ENCODE measurements around the gene MYLK. TPM values are rescaled to one million over a fixed set of nuclear protein-coding genes. Genes with fewer than 3 reads are reported as not detected.

MYLK gene
- total and polyA plus RNA-seq, 9 donors: 50.2 to 645 (median 205) TPM

- H3K4me3 ChIP-seq: no peak overlapping the region
- intact Hi-C loops (cut with DNase I): no loop called here
- H3K27ac ChIP-seq: no peak overlapping the region
- TF ChIP-seq CTCF (IDR thresholded peaks at IDR 0.05) (no peak), POLR2A (IDR thresholded peaks at IDR 0.05) (no peak), EP300 (IDR thresholded peaks at IDR 0.05) (no peak)
- peaks cover 0 to 3% of the 10 kb centered on the region in 2 donors for H3K9me3 ChIP-seq
- no peaks in the 10 kb centered on the region for H3K27me3 ChIP-seq
- H3K36me3 ChIP-seq: no peaks in the 10 kb centered on the region
- H3K4me1 ChIP-seq (ENCODE audit: insufficient read depth): no peaks in the 10 kb centered on the region
- DNase-seq: no peak
These were observed 36.7 kb upstream of the MYLK start for GRCh38 chr3:123920868-123921267.

DNA sequence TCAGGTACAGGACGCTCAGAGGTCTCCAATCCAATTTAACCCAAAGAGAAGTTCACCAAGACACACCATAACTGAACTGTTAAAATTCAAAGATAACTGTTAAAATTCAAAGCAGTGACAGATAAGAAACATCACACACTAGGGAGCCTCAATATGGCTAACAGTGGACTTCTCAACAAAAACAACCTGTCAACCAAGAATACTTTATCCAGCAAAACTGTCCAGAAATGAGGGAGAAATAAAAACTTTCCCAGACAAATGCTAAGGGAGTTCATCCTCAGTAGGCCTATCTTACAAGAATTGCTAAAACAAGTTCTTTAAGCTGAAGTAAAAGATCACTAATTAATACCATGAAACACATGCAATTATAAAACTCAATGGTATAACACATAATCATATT lies 36.3 kb upstream of the MYLK start:
- intact Hi-C loops (cut with DNase I): no loop called here
- Histone ChIP-seq H3K27me3 (no peaks in the 10 kb centered on the region), H3K9me3 (peaks cover 0 to 3% of the 10 kb centered on the region in 2 donors), H3K36me3 (no peaks in the 10 kb centered on the region), H3K4me3 (no peak overlapping the region), H3K27ac (no peak overlapping the region), H3K4me1 (ENCODE audit: insufficient read depth) (no peaks in the 10 kb centered on the region)
- 94 to 98% (median 94%) methylated on average over 1 of the region's 1 CpG for WGBS, 3 donors
- no peak for TF ChIP-seq EP300 (IDR thresholded peaks at IDR 0.05)
- no peak for TF ChIP-seq POLR2A (IDR thresholded peaks at IDR 0.05)
- no peak for TF ChIP-seq CTCF (IDR thresholded peaks at IDR 0.05)
- no peak for DNase-seq

DNA sequence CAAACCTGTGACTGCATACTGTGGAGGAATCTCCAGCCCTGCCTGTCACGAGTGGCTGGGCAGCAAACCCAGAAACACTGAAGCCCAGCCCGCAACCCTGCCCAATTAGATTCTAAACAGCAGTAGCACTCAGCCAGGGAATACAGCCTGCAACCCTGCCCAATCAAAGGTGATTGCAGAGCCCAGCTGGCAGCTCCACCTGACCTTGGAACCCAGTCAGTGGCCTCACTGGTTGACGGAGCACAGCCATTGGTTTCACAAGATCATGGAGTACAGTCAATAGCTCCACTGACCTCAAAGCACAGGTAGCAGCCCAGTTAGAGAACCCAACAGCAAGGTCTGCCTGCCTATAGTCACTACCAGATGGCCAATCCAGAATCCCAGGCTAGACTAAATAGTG lies 35.2 kb upstream of the MYLK start:
- Histone ChIP-seq H3K4me1 (ENCODE audit: insufficient read depth) (no peaks in the 10 kb centered on the region), H3K27ac (no peak overlapping the region), H3K9me3 (peaks cover 0 to 3% of the 10 kb centered on the region in 2 donors), H3K27me3 (no peaks in the 10 kb centered on the region), H3K36me3 (no peaks in the 10 kb centered on the region), H3K4me3 (no peak overlapping the region)
- TF ChIP-seq POLR2A (IDR thresholded peaks at IDR 0.05) (no peak), EP300 (IDR thresholded peaks at IDR 0.05) (no peak), CTCF (IDR thresholded peaks at IDR 0.05) (no peak)
- intact Hi-C loops (cut with DNase I): no loop called here
- 96 to 97% (median 97%) methylated on average over 3 of the region's 3 CpGs for WGBS, 3 donors
- DNase-seq: no peak

- 73 to 74% (median 74%) methylated on average over 5 of the region's 5 CpGs for WGBS, 3 donors
- TF ChIP-seq CTCF (IDR thresholded peaks at IDR 0.05) (no peak), EP300 (IDR thresholded peaks at IDR 0.05) (no peak), POLR2A (IDR thresholded peaks at IDR 0.05) (no peak)
- H3K4me3 ChIP-seq: no peak overlapping the region
- intact Hi-C loops (cut with DNase I): no loop called here
- no peaks in the 10 kb centered on the region for H3K36me3 ChIP-seq
- DNase-seq: no peak
- H3K4me1 ChIP-seq (ENCODE audit: insufficient read depth): no peaks in the 10 kb centered on the region
- no peak overlapping the region for H3K27ac ChIP-seq
- H3K27me3 ChIP-seq: no peaks in the 10 kb centered on the region
- no peaks in the 10 kb centered on the region for H3K9me3 ChIP-seq
These were observed 30.7 kb upstream of the MYLK start for GRCh38 chr3:123914829-123915228.

- WGBS, 3 donors: 90 to 94% (median 91%) methylated on average over 2 of the region's 2 CpGs
- no peak overlapping the region for H3K4me3 ChIP-seq
- DNase-seq: no peak
- no peaks in the 10 kb centered on the region for H3K4me1 ChIP-seq (ENCODE audit: insufficient read depth)
- no peak overlapping the region for H3K27ac ChIP-seq
- H3K9me3 ChIP-seq: no peaks in the 10 kb centered on the region
- no peaks in the 10 kb centered on the region for H3K27me3 ChIP-seq
- no peaks in the 10 kb centered on the region for H3K36me3 ChIP-seq
- intact Hi-C loops (cut with DNase I): no loop called here
- no peak for TF ChIP-seq CTCF (IDR thresholded peaks at IDR 0.05)
- TF ChIP-seq POLR2A (IDR thresholded peaks at IDR 0.05): no peak
These were observed 25.7 kb upstream of the MYLK start for GRCh38 chr3:123909785-123910184.
